ENCODE results near the gene APLN.
A peak's percentile ranks its signal among the peaks of the same experiment; 100 is the strongest.

Gene APLN

DNA sequence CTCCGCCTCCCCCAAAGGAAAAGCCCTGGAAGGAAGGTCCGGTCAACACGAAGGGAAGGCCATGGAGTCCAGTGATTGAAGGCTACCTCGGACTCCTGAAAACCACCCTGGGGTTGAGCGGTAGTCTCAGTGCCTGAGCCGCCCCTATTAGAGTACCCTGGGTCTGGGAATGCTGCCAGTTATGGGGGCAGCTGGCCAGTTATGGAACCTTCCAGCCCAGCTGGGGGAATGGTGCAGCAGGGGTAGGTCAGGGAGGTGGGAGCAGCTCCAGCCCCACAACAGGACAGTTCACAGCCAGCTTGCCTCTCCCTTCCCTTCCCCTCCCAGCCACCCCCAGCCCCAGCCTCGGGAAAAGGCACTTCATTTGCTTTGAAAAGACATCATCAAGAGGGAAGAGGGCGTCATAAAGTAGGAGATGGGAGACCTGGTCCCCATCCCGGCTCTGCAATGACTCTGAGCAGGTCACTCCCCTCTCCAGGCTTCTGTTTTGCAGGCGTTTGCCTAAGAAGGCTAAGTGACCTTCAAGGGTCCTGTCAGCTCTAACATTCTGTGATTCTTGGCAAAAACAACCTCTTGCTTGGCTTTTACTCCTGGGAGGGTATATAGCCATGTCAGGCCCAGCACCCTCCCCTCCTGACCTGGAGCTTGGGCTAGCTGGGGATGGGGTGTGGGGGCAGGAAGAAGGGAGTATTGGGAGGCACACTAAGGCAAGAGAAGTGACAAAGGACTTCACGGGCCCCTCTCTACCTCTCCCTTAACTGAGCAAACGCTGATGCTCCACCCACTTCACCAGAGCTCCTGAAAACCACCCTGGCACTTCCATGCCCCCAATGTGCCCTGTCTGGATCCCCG, 8.0 kb downstream of the APLN start:
- H3K4me3 ChIP-seq (replicated peaks in 1 of 2; ENCODE audit: low read depth in 2 of 2, low read length in 2 of 2): no peak overlapping the region
- no peak for DNase-seq (ENCODE audit: low read depth in 2 of 2)
- TF ChIP-seq CTCF (IDR thresholded peaks at IDR 0.05; ENCODE audit: low read depth, low read length): no peak

GRCh38 chrX:129642641-129643040, 12.1 kb downstream of the APLN start:
- DNase-seq (ENCODE audit: low read depth in 2 of 2): peak in 1 of 2 donors; percentile 61
- no peak for TF ChIP-seq CTCF (IDR thresholded peaks at IDR 0.05; ENCODE audit: low read depth, low read length)
- no peak overlapping the region for H3K4me3 ChIP-seq (replicated peaks in 1 of 2; ENCODE audit: low read depth in 2 of 2, low read length in 2 of 2)

GRCh38 chrX:129641941-129642340, 12.8 kb downstream of the APLN start:
- peak; percentile 54 to 59 for DNase-seq (ENCODE audit: low read depth in 2 of 2)
- no peak for TF ChIP-seq CTCF (IDR thresholded peaks at IDR 0.05; ENCODE audit: low read depth, low read length)
- no peak overlapping the region for H3K4me3 ChIP-seq (replicated peaks in 1 of 2; ENCODE audit: low read depth in 2 of 2, low read length in 2 of 2)

DNA sequence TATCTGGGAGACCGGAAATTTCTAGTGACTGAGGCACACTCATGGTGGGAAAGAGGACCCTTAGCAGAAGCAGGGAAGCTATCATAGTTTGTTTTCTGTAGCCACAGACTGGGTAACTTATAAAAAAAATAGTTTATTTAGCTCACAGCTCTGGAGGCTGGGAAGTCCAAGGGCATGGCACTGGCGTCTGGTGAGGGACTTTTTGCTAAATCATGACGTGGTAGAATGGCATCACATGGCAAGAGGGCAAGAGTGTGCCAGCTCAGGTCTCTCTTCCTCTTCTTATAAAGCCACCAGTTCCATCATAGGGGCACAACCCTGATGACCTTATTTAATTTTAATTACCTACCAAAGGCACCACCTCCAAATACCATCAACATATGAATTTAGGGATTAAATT, 13.3 kb downstream of the APLN start:
- no peak for DNase-seq (ENCODE audit: low read depth in 2 of 2)
- no peak overlapping the region for H3K4me3 ChIP-seq (replicated peaks in 1 of 2; ENCODE audit: low read depth in 2 of 2, low read length in 2 of 2)
- no peak for TF ChIP-seq CTCF (IDR thresholded peaks at IDR 0.05; ENCODE audit: low read depth, low read length)

DNA sequence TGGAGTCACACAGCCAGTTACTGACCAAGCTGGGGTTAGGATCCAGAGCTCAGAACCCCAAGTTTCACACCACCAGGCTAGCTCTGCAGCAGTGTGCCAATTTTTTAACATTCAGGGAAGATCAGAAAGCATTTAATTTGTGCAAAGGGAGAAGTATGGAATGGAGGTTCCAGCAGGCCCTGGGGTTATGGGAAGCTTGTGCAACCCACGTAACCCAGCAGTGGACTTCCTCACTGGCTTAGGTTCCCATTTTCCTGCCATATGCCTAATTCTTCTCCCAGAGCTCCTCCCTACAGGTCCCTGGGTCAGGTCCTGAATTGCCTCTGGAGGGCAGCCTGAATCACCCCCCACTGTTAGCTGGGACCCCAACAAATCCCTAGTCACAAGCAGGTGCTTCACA, 14.0 kb downstream of the APLN start:
- TF ChIP-seq CTCF (IDR thresholded peaks at IDR 0.05; ENCODE audit: low read depth, low read length): no peak
- no peak overlapping the region for H3K4me3 ChIP-seq (replicated peaks in 1 of 2; ENCODE audit: low read depth in 2 of 2, low read length in 2 of 2)
- no peak for DNase-seq (ENCODE audit: low read depth in 2 of 2)

GRCh38 chrX:129638917-129639316, 15.8 kb downstream of the APLN start:
- TF ChIP-seq CTCF (IDR thresholded peaks at IDR 0.05; ENCODE audit: low read depth, low read length): no peak
- DNase-seq (ENCODE audit: low read depth in 2 of 2): no peak
- H3K4me3 ChIP-seq (replicated peaks in 1 of 2; ENCODE audit: low read depth in 2 of 2, low read length in 2 of 2): no peak overlapping the region

All from cardiac fibroblast (primary cell).